SK-N-DZ (cell line): ENCODE results near the gene ESR1.

ENCODE experiments used
- DNase-seq: peaks from one replicate; pipeline ENCODE4 v3.0.0-alpha.2; 2015; ENCODE audit warnings: low spot score

The ESR1 gene

GRCh38 chr6:152170702-152171667 is 363.5 kb downstream of the ESR1 start:
- no peak for DNase-seq

DNA sequence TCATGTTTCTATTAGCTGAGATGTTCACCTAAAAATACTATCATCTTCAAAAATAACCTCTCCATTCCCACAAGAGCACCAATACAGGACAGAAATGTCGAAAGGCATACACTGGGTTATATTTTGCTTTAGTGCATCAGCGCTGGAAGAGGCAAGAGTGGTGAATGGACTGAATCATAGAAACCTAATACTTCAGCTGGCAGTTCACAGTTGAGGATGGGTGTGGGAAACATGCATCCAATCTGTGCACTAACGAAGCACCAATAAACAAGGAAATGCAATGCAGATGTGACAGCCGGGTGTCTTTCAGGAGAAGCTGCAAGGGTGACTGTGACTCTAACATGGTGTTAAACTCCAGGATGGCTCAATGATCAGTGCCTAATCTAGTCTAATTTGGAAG is 365.8 kb downstream of the ESR1 start:
- no peak for DNase-seq

- DNase-seq = no peak
Measured at GRCh38 chr6:152173957-152174356, 366.5 kb downstream of the ESR1 start.

- no peak for DNase-seq
Measured at GRCh38 chr6:152176268-152176667, 368.8 kb downstream of the ESR1 start.
